Measurements from ENCODE around the gene MGP. TPM values are rescaled to one million over a fixed set of nuclear protein-coding genes. Genes with fewer than 3 reads are reported as not detected.

The MGP gene
- total and polyA plus RNA-seq, 2 experiments from 2014 or later = 1.1 TPM; not detected in 1

GRCh38 chr12:14844401-14844800 is 41.3 kb downstream of the MGP start:
- DNase-seq (ENCODE audit: low read depth in 1 of 2, low spot score in 1 of 2) = no peak
- H3K27ac ChIP-seq = no peak overlapping the region

GRCh38 chr12:14843425-14843887 is 42.2 kb downstream of the MGP start, which contains the start of gene ART4:
ART4 (minus strand) TSS chr12:14843526; CDS start chr12:14843113, 413 bp downstream.
- TF ChIP-seq, protein P1, sequence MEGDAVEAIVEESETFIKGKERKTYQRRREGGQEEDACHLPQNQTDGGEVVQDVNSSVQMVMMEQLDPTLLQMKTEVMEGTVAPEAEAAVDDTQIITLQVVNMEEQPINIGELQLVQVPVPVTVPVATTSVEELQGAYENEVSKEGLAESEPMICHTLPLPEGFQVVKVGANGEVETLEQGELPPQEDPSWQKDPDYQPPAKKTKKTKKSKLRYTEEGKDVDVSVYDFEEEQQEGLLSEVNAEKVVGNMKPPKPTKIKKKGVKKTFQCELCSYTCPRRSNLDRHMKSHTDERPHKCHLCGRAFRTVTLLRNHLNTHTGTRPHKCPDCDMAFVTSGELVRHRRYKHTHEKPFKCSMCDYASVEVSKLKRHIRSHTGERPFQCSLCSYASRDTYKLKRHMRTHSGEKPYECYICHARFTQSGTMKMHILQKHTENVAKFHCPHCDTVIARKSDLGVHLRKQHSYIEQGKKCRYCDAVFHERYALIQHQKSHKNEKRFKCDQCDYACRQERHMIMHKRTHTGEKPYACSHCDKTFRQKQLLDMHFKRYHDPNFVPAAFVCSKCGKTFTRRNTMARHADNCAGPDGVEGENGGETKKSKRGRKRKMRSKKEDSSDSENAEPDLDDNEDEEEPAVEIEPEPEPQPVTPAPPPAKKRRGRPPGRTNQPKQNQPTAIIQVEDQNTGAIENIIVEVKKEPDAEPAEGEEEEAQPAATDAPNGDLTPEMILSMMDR (IDR thresholded peaks at IDR 0.05; ENCODE audit: low read depth, low read length) = no peak
- Histone ChIP-seq H3K36me3 (no peaks in the 10 kb centered on the region), H3K4me3 (no peak within 1 kb of the TSS), H3K9me3 (ENCODE audit: low read depth) (no peaks in the 10 kb centered on the region), H3K27me3 (no peaks in the 10 kb centered on the region), H3K27ac (no peak within 1 kb of the TSS), H3K4me1 (ENCODE audit: low read depth) (no peaks in the 10 kb centered on the region)
- peak in 1 of 2 donors; percentile 73 for DNase-seq (ENCODE audit: low read depth in 1 of 2, low spot score in 1 of 2)

More at GRCh38 chr12:14844401-14844800, 41.3 kb downstream of the MGP start:
- Histone ChIP-seq H3K4me3 (no peak overlapping the region), H3K9me3 (ENCODE audit: low read depth) (no peaks in the 10 kb centered on the region), H3K4me1 (ENCODE audit: low read depth) (no peaks in the 10 kb centered on the region), H3K27me3 (no peaks in the 10 kb centered on the region), H3K36me3 (no peaks in the 10 kb centered on the region)
- TF ChIP-seq, protein P1 (IDR thresholded peaks at IDR 0.05; ENCODE audit: low read depth, low read length) = no peak

DNA sequence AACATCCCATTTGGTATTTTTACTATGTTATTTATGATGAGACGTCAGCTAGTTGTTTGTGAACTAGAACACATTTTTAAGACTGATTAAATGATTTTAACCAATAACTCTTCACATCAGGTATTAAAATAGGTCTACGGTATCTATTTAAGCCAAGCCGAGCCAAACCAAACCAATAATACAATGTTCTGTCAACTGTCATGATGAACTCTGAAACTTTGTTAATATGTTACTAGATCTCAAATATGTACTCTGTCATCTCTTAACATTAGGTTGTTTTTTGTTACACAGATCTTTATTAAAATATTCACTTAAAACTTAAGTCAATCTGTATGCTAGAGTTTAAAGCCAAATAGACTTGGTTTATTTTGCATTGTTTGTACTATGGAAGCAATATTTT is 43.3 kb downstream of the MGP start:
- Histone ChIP-seq H3K27ac (no peak overlapping the region), H3K4me3 (no peak overlapping the region), H3K9me3 (ENCODE audit: low read depth) (no peaks in the 10 kb centered on the region), H3K36me3 (no peaks in the 10 kb centered on the region), H3K27me3 (no peaks in the 10 kb centered on the region), H3K4me1 (ENCODE audit: low read depth) (no peaks in the 10 kb centered on the region)
- DNase-seq (ENCODE audit: low read depth in 1 of 2, low spot score in 1 of 2) = no peak
- TF ChIP-seq, protein P1 (IDR thresholded peaks at IDR 0.05; ENCODE audit: low read depth, low read length) = no peak

DNA sequence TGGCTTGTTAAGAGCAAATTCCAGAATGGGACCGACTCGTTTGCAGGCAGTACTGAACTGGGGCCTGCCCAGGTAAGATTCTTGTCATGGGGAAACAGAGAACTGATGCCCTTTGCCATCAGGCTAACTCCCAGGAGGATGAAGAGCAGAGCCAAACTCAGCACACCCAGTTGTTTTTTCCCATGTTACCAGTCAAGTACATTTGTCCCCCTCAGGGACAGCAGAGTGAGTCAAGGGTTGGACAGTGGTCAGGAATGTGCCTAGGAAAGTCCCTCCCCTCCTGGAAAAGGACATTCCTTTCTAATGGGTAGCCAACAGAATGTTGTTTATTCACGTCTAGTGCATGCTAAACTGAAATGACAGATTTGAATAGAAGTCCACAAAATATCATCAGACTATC is 43.9 kb downstream of the MGP start:
- Histone ChIP-seq H3K36me3 (no peaks in the 10 kb centered on the region), H3K4me3 (no peak overlapping the region), H3K27ac (no peak overlapping the region), H3K4me1 (ENCODE audit: low read depth) (no peaks in the 10 kb centered on the region), H3K9me3 (ENCODE audit: low read depth) (no peaks in the 10 kb centered on the region), H3K27me3 (no peaks in the 10 kb centered on the region)
- TF ChIP-seq, protein P1 (IDR thresholded peaks at IDR 0.05; ENCODE audit: low read depth, low read length) = no peak
- DNase-seq (ENCODE audit: low read depth in 1 of 2, low spot score in 1 of 2) = peak; percentile 22 to 79

DNA sequence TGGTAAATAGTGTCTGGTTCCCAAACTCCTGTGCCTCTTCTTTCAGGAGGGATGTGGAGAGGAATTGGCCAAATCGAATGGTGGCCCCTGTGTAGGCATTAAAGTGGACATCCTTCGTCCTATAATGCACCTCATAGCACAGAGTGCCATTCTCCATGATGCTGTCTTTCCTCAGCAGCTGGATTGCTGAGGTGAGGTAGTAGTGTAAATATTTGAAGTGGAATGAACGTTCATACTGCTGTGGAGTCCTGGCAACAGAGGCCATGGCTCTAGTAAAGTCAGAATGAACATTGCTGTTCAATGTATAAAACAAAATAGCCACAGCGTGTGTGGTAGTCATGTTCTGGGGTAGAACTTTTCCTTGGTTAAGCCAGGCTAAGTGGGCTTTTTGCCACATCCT is 45.0 kb downstream of the MGP start:
- H3K27me3 ChIP-seq = no peaks in the 10 kb centered on the region
- TF ChIP-seq, protein P1 (IDR thresholded peaks at IDR 0.05; ENCODE audit: low read depth, low read length) = no peak
- H3K27ac ChIP-seq = no peak overlapping the region
- H3K4me3 ChIP-seq = no peak overlapping the region
- H3K9me3 ChIP-seq (ENCODE audit: low read depth) = no peaks in the 10 kb centered on the region
- H3K4me1 ChIP-seq (ENCODE audit: low read depth) = no peaks in the 10 kb centered on the region
- H3K36me3 ChIP-seq = no peaks in the 10 kb centered on the region
- DNase-seq (ENCODE audit: low read depth in 1 of 2, low spot score in 1 of 2) = no peak
